GM18873 (cell line): ENCODE results near the gene CCDC127.
A peak's percentile ranks its signal among the peaks of the same experiment; 100 is the strongest.
"Not testable (repeated sequence)": the region's sequence is repeated elsewhere in the genome, so short reads cannot be mapped to it uniquely, and the experiment has no call there.

Source experiments
- ATAC-seq: cut with Tn5 transposase; IDR thresholded peaks from one replicate; pipeline ENCODE4 v1.9.1; 2021; ENCODE audit warnings: mild to moderate bottlenecking, moderate library complexity, moderate number of reproducible peaks; ENCODE audit not compliant: unreplicated experiment, low FRiP score

Gene CCDC127

DNA sequence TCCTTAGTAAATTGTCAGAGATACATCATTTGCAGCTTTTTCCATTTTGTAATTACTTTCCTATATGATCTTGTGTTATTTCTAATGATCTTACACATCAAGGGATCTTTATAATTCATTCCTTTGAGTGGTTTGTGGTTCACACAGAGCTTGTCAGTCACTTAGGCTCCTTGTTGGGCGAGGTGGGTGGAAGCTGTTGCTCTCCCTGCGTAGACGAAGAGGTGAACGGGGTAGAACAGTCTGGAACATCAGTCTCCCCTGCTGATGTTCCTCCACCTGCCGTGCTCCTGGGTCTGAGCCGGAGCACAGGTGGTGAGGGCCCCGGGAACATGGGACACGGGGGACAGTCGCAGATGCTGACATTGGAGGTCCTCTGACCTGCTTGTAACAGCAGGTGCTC is 17.6 kb upstream of the CCDC127 start:
- ATAC-seq: not testable (repeated sequence)

DNA sequence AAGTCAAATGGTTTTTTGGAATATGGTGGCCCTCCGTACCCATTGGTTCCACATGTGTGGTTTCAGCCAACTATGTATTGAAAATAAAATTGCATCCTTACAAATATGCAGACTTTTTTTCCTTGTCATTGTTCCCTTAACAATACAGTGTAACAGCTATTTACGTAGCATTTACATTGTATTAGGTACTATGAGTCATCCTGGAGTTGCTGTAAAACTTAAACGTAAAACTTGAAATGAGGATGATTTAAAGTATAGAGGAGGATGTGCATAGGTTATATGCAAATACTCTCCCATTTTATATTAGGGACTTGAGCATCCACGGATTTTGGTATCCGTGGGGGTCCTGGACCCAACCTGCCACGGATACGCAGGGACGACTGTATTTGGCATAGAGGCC is 16.5 kb upstream of the CCDC127 start:
- no peak for ATAC-seq

DNA sequence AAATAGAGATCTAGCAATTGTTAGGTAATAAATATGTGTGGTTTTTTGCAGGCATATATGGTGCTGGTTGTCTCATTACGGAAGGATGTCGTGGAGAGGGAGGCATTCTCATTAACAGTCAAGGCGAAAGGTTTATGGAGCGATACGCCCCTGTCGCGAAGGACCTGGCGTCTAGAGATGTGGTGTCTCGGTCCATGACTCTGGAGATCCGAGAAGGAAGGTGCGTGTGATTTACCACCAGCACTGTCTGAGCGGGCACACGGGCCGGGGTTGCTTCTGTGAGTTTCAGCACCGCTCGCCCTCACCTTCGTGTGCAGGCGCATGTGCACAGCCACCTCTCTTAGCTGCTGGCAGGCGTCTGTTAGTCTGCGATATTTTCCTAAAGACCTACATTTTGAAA is 15.5 kb upstream of the CCDC127 start:
- not testable (repeated sequence) for ATAC-seq

DNA sequence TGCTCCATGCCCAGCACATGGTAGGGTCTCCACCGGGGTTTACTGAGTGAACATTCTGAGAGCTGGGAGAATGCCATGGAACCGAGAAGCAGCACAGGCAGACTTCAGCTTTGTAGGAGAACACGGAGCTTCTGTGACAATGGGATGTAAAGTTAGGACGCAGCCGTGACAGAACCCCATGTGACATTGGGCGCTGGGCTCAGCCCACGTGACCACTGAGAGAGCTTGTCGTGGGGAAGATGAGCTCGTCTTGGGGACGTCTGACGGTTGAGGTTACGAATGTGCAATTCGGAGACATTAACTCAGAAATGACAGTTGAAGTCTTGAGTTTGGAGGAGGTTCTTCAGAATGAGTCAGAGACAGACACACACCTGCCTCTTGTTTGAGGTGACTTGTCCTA is 13.7 kb upstream of the CCDC127 start:
- no peak for ATAC-seq

DNA sequence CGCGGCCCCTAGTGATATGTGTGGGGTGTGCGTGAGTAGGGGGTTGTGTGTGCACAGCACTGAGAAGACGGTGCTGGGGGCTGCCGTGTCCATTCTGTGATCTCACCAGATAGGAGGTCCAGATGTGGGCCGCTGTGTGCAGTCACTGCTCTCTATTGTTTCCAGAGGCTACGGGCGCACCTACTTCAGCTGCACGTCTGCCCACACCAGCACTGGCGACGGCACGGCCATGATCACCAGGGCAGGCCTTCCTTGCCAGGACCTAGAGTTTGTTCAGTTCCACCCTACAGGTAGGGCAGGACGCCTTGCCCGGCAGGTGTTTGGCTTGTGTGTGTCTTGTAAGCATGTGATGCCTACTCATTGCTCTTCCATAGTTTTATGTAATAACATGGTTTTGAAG is 12.8 kb upstream of the CCDC127 start:
- ATAC-seq: no peak

DNA sequence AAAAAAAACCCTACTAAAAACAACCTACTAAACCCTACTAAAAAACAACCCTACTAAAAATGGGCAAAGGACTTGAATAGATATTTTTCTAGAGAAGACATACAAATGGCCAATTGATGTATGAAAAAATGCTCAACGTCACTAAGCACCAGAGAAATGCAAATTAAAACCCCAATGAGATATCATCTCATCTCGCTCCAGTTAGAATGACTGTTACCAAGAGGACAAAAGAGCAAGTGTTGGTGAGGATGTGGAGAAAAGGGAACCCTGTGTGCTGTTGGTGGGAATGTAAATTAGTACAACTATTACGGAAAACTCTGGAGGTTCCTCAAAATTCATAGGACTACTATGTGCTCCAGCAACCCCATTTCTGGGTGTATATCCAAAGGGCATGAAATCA is 10.9 kb upstream of the CCDC127 start:
- no peak for ATAC-seq

DNA sequence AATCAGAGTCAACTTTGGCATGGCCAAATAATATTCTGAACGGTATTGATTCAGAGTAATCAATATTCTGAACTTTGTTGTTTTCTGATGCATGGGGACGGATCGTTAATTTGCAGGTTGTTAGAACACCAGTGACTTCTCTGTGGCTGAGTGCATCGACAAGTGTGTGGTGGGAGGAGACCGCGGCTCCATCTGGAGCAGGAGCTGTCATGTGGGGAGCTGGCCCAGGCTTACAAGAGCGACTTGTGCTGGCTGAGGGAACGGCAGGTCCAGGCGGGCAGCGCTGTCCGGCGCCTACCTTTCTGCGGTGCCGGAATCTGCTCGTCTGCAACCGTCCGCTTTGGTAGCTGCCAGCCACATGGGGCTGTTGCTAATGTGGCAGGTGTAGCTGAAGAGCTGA is 9.4 kb upstream of the CCDC127 start:
- not testable (repeated sequence) for ATAC-seq

DNA sequence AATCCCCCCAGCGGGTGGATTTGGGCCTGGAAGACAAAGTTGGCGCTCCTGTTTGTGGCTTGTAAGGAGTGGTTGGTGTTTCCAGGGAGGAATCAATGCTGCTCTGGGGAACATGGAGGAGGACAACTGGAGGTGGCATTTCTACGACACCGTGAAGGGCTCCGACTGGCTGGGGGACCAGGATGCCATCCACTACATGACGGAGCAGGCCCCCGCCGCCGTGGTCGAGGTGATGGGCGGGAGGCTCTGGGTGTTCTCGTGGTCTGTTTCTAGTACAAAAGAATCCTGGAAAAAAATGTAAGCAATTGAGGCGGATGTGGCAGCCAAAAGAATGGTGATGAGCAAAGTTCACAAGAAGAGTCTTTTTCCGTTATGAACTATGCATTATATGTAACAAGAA is 7.4 kb upstream of the CCDC127 start:
- no peak for ATAC-seq

DNA sequence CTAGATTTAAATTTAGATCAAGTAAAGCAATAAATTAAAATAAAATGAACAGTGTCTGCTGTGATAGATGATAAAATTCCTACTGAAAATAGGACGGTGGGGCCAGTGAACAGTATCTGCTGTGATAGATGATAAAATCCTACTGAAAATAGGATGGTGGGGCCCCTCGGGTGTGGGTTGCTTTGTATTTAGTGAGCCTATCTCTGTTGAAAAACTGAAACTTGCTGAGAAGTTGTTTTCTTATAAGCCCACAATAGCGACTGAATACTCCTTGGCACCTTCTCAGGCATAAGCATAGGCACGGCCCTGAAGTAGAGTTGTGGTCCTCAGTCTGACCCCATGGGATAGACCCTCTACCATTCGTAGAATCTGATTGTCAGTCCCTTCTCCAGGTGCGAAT is 5.8 kb upstream of the CCDC127 start:
- ATAC-seq: no peak

DNA sequence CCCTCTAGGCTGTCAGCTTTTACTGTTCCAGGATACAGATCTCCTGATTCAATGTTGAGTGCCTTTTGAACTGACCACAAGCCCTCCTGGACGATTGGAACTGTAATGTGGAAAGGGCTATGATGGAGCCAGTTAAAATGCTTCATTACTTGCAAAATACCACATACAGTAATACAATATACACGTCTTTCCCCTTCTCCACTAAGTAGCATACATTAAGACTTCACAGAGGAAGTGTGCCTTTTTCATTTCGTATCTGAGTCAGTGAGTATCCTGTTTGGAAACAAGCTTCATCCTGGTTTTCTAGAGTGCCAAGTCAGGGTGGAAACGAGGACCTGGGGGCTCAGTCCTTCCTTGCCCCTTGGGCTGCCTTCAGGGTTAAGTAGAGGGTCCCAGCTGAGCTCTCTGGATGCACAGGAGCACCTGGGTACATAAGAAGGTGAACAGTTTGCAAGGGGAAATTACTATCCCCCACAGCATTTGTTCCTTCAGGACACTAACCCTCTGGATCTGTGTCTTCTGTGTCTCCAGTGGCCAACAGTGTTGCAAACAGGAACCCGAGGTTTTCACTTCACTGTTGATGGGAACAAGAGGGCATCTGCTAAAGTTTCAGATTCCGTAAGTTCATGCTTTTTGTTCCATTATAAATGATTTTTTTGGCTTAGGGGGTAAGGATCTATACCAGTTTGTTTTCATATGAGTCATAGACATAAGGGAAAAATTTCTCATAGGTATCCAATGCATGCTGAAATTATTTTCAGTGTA is 5.2 kb upstream of the CCDC127 start:
- ATAC-seq: not testable (repeated sequence)

DNA sequence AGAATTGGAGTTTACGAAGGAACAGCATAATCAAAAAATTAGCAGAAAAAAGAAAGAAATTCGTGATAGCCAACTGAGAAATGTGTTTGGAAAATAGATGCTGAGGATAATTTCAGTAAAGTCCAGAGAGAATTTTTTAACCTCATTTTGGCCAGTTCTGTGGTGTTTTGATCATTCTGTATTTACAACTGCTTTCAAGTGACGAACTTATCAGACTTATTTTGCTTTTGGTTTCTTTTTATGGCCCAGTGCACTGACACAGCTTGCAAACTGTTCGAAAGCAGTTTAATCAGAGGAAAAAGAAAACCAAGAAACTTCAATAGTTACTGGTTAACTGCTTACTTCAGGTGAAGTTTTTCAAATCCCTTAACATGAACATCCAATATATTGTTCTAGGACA is 2.0 kb upstream of the CCDC127 start:
- ATAC-seq: no peak

DNA sequence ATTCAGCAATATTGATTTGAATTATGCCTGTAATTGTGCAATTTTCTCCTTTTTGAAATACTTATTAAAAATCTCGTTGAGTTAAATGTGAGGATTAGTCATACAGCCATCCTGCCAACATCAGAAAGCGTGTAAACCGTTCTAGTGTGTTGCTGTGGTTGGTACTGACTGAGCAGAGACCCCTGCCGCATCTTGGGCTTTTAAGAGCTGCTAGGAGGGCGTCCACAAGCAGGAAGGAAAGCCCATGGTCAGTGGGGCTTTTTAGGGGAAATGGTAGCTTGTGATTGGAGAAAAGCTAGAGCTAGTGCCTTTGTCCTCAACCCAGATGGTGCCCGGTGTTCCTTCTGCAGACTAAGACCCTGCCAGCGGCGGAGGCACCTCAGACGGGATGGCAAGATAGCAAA is 1.5 kb upstream of the CCDC127 start:
- no peak for ATAC-seq

DNA sequence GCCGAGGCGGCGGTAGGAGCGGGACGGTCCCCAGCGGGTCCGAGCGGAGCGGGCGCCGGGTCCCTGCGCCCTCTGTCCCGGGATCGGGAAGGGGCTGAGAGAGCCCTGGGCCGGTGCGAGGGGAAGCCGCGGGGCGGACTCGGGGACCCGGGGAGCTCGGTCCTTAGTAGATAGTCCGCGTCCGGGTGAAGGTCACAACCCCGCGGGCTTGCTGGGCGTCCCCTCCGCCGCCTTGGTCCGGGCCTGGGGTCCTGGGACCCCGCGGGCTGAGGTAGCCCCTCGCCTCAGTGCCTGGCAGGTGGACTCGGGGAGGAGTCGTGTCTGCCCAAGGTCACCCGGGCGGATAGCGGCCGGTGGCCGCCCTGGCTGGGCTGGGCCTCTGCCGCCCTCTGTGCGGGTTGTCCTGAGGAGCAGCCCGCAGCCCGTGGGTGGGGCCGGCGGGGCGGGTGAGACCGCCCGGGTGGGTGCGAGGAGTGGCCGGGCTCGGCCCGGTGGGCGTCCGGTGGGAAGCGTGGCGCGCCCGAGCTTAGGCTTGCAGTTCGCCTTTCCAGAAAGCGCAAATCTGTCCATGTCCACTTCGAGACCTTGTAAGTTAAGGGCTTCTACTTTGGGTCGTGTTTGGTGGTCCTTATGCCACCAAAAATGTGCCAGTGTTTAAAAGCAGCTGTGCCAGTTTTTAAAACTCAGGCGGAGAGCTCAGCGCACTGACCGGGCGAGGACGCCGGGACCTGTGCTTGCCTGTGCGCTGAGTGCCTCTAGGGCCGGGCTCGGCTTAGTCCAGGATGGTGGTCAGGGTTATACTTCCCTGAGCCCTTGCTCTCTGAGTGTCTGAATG is 721 bp upstream of the CCDC127 start:
- peak; percentile 25 for ATAC-seq

DNA sequence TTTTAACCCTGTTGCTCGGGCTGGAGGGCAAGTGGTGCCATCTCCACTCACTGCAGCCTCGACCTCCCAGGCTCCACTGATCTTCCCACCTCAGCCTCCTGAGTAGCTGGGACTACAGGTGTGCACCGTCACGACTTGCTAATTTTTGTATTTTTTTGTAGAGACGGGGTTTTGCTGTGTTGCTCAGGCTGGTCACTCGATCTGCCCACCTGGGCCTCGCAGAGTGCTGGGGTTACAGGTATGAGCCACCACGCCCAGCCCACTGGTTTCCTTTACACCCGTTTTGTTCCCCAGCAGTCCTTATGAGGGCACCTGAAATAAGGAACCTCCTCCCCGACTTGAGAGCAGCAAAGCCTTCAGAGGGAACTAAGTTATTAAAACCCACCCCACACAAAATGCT is 1.9 kb downstream of the CCDC127 start:
- ATAC-seq: not testable (repeated sequence)

DNA sequence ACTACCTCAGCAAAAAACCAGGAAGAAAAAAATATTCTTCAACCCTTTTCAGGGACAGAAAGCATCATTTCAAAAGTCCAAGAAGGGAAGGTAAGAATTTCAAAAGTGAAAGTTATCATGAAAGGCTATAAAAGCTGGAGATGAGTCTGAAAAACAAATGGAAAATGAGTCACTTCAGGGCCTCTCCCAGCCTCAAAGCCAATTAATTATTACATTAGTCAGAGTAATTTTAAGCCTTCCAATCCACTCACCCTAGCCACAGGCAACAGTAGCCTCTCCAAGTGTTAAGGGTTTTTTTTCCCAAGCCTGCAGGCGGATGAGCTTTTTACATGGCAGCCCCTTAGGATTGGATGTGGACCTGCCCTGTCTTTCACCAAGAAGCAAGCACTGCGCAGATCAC is 2.7 kb downstream of the CCDC127 start:
- not testable (repeated sequence) for ATAC-seq

DNA sequence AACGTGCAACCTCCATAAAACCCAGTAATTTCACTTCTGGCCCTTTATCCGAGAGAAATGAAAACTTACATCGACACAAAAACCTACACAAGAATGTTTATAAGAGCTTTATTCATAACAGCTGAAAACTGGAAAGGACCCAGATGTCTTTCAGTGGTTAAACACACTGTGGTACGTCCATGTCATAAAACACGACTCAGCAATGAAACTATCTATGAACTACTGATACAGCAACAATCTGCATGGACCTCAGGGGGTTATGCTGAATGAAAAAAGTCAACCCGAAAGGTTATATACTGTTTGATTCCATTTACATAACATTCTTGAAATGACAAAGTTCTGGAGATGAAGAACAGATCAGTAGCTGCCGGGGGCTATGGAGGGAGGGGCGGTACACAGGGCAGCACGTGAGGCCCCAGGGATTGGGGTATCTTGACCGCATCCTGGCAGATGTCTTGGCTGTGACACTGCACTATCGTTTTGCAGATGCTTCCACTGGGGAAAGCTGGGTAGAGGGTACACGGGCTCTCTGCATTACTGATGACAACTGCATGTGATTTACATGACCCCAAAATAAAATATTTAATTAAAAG is 4.1 kb downstream of the CCDC127 start:
- no peak for ATAC-seq

DNA sequence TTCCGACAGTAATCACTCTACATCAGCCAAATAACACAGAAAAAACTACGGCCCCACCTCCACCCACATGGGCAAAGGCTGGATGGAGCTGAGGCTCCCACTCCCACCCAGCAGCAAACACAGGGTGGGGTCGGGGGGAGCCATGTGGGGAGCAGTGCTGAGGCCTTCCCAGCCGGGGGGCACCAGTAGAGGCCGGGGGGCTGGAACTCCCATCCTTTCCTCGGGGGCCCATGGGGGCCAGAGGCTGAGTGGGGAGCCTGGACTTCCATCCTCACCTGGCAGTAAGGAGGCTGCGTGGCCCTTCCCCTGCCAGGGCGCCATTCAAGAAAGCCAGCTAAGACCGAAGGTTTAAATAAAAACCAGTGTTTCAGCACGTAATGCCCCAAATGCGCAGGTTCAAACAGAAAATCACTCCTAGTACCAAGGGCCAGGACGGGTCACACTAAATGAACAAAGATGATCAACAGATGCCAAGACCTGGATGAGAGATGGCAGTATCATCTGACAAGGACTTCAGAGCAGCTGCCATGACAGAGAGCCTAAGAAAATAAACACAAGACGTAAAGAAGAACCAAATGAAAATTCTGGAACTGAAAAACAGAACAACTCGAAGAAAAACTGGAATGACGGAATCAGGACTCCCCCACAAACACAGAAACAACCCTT is 9.4 kb downstream of the CCDC127 start:
- ATAC-seq: no peak

DNA sequence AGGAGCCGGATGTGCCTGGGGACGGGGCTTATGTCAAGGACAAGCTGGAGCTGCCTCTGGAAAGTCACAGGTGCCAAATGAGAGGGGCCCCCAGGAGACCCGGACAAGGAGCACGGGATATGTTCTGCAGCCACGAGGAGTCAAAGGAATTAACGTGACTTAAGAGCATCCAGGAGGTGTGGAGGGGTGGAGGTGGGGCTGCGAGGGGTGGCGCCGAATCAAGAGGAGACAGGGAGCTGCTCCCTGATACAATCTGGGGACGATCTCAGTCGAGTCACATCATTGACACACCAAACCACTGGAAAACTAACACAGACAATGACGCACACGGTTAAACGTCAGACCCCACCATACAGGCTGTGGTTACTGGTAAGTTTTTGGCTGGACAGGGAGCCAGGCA is 10.4 kb downstream of the CCDC127 start:
- ATAC-seq: no peak

DNA sequence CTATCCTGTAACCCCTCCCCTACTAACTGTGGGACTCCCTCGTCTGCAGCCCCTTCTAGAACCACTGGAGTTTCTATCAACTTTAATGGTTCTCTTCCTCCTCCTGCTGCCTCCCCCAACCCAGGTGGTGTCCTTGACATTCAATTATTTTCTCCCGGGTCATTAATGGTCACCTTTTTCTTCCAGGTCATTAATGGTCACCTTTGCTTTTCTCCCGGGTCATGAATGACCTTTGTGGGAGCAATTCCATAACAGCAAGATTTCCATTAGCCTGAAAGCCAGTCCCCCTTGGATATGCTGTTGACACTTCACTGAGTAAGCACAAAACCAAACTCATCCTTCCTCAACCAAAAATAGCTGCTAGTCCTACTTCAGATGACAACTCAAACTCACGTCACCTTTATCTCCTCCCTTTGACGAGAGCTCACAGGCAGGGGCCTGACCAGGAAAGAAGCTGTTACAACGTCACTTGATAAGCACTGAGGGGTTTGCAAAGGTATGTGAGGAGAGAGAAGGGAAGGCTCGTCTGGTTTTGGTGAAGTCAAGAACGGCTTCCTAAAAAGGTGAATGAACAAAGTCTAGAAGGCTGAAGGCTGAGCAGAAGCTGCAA is 10.9 kb downstream of the CCDC127 start:
- ATAC-seq: no peak

DNA sequence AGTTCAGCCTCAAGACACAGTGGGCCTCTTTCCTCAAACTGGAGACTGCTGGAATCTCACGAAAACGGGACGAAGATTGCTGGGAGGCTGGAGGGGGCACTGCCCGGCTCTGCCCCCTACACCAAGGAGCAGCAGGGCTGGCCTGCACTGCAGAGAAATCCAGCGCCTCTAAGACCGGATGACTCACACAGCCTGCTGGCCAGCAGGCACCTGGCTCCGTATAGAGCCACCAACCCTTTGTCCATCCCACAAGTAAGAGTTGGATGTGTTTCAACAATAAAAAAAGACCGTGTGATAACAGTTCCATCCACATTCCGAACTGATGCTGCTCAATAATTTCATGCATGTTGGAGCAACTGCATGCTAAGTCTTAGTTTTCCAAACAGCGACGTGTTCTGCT is 11.5 kb downstream of the CCDC127 start:
- ATAC-seq: no peak
